Activated CD4-positive, CD25-positive, alpha-beta regulatory T cell treated with anti-CD3 and anti-CD28 coated beads, Interleukin-2, amount 50 U/mL, for 72 hours (primary cell): ENCODE results near the gene MAP3K13.
"Not testable (repeated sequence)": the region's sequence is repeated elsewhere in the genome, so short reads cannot be mapped to it uniquely, and the experiment has no call there.

Experiments
- DNase-seq: peaks from one replicate; pipeline ENCODE4 v3.0.0; 2021

The MAP3K13 gene

DNA sequence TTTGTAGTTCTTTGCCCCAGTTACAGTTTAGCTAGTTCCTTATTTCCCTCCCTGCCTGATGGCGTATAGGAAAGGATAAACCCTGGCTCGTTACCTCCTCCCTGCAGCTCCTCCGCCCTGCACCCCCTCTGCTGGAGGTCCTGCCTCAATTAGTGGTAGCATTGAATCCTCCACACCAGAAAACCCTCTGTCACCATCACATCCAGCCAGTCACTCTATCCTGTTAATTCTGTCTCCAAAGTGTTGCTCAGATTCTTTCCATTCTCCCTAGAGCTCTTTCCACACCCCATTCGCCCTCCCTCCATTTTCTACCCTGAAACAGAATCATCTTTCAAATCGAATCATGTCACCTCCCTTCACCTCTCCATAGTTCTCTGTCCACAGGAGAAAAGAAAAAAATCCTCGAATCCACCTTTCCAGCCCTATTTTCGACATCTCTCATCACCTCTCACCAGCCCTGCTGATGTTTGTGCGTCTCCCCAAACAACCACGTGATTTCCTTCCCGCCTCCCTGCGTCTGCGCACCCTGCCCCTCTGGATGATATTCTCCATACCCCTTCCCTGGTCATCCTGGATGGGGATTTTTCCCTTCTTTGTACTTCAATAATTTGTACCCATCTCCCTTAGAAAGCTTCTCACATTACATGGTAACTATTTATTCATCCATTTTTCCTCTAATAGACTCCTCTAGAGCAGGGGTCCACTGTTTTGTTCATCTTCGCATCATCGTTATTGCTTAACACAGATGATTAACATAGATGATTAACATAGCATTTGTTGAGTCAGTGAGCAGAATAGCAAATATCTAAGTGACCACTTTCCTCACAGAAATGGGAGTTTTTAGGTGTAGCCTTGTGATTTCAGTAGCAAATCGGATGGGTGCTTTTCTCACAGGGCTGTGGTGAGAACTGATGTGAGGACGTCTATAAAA, 37.1 kb downstream of the MAP3K13 start:
- DNase-seq = no peak

DNA sequence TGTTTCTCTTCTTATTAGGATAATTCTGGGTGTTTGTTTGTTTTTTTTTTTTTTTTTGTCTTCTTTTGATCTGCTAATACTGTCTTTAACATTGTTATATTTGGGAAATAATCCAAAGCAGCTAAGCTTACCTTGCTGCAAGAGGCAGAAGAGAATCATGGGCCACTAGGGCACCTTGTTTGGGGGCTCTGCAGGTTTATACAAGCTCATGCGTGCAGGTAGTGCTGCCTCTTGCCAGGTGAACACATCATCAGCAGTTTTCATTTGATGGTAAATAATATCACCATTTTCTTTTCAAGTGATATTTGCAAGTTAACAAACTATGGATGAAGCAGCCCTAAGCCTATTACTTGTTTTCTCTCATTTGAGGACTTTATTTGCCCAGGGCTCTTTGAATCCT, 37.9 kb downstream of the MAP3K13 start:
- no peak for DNase-seq

DNA sequence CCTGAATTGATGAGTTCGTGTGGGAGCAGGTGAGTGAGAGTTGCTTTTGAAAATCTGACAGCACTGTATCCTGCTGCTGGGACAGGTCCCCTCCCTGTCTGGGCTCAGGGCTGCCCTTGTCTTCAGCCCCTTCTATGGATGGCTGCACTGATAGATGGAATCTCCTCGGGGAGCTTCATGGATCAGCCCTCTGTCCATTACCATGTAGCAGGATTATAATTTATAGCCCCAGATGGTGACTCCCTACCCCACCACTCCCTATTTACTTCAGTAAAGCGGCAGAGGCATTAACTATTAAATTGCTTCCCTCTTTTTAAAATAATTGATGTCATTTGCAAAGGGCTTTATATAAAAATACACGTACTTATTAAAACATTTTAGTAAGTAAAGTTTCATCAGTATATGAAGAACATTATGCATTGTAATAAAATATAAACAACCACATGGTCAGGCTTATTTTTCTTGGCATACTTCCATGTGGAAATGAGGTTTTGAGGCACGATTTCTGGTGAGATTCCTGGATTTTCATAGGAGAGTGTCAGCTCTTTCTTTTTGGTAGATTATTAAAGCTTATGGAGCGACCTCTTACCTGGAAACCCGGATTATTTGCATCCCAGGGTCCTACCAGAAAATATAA, 38.5 kb downstream of the MAP3K13 start:
- no peak for DNase-seq

DNA sequence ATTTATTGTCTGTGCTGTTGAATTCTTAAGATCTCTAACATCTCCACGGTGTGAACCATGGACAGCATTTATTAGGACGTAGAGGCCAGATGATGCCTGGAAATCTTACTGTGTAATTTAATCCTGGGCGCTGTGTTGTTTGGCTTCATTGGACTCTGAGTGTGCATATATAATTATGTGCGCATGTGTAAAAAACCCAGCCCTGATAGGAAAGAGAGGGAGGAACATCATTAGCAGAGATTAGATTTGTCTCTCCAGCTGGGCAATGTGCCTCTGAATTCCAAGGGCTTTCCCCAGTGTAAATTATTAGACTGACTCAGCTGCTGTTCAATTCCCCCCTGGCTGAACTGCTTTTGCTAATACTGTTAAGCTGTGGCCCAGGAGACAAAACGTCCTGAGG, 39.6 kb downstream of the MAP3K13 start:
- DNase-seq = no peak

DNA sequence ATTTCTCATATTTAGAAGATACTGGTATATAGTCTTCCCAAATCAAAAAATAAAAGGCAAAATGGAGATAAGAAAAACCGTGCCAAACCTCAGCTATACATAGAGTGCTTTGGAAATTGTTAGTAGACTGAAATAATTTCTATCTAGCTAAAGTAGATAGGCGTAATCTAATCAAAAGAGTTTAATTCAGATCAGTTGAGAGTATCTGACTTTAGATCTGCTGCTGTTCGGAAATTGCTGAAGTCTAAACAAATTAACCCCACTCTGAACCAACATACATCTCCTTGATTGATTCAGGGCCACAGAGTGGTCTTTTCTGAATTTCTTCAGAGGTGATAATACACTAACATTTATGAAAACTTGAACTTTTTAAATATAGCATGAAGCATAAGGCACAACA, 40.1 kb downstream of the MAP3K13 start:
- DNase-seq = no peak

DNA sequence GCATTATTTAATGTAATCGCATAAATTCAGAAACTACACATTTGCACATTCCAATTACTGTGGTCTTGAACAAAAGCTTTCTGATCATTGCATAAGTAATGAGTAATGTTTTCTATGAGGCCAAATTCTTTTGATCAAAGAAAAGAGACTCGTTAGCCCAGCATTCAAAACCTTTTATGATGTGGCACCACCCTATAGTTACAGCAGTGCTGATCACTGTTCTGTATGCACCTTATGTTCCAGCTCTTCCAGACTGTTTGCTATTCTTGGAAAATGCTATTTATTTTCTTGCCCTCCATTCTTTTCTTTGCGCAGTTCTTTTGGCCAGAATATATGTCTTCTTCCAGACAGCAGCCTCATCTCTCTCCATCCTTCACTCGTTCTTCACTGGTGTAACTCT, 42.3 kb downstream of the MAP3K13 start:
- no peak for DNase-seq

DNA sequence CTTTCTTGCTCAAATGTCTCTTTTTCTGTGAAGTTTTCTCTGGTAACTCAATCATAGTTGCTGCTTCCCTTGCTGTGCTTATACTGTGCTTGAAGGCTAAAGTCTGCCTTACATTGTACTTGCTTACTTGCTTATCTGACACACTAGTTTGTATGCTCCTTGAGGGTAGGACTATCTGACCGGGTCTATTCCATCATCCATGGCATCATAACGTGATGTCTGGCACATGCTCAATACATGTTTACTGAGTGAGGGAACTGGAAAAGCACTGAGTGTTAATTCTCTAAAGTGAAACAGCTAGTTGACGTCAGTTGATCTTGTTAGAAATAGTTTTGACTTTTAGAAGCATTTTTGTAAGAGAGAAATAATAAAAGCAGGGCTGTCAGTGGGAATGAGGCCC, 42.7 kb downstream of the MAP3K13 start:
- no peak for DNase-seq

DNA sequence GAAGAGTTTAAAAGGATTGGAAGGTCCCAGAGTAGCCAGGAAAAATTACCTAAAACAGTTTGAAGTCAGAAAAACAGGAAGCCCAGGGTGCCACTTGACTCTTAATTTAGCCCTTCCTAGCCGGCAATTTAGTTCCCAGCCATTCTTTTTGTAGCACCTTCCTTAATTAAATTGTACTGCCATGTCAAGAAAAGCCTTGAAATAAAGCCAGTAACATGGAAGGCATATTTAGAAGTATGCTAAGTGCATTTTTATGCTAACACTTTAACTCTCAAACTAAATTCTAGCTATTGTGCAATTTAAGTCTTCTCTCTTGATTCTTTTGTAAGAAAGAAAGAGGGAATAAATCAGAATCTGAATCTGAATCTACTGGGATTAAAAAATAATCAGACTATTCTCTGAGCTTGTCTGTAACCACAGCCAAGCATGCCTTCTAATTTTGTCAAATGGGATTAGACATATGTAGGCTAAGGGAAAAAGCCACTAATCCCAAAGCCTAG, 43.2 kb downstream of the MAP3K13 start:
- DNase-seq = no peak

DNA sequence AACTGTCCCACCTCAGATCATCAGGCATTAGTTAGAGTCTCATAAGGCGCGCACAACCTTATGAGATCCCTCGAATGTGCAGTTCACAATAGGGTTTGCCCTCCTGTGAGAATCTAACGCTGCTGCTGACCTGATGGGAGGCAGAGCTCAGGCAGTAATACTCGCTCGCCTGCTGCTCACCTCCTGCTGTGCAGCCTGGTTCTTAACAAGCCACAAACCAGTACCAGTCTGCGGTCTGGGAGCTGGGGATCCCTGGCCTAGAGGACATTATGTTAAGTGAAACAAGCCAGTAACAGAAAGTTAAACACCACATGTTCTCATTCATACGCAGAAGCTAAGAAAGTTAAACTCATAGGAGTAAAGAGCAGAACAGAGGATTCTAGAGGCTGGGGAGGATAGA, 47.0 kb downstream of the MAP3K13 start:
- DNase-seq = no peak

DNA sequence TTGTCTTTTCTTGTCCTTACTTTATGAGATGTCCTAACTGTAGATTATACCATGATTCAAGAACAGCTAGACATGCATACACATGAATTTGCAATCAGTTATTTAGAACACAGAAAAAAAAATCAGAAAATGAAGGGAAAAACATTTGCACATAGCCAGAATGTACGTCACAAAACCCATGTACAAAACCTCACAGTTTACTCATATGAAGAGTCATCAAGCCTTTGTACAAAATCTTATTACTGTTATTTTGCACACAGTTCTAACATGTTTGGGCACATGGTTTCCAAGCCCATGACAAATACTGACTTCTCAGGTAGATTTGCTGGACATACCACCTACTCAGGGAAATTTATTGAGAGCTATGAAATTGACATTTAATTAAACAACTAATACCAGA, 48.2 kb downstream of the MAP3K13 start:
- no peak for DNase-seq

DNA sequence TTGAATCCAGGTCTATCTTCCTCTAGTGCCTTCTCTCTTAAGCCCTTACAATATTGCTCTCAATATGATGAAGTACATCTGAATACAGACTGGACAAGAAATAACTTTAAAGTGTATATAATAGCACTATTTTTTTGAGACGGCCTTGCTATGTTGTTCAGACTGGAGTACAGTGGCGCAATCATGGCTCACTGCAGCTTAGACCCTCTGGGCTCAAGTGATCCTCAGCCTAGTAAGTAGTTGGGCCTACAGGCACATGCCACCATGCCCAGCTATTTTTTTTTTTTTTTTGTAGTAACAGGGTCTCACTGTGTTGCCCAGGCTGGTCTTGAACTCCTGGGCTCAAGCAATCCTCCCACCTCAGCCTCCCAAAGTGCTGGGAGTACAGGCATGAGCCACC, 53.6 kb downstream of the MAP3K13 start:
- no peak for DNase-seq

DNA sequence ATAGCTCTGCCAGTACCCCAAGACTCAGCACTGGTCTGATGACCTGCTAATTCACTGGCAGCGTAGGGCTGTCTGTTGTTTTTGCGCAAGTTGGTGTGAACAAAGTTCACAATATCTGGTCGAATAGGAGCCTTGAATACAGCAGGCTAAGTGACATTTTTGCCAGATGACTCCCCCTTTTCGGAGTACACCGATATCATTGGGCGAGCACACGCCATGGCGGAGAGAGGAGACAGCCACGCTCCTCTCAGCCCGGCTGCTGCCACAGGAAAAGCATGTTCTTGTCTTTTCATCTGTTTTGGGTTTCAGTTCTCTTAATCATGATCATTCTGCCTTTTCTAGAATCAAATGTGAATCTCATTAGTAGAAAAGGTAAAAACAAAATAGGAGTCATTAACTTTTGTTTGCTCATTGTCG, 55.6 kb downstream of the MAP3K13 start:
- DNase-seq = not testable (repeated sequence)

DNA sequence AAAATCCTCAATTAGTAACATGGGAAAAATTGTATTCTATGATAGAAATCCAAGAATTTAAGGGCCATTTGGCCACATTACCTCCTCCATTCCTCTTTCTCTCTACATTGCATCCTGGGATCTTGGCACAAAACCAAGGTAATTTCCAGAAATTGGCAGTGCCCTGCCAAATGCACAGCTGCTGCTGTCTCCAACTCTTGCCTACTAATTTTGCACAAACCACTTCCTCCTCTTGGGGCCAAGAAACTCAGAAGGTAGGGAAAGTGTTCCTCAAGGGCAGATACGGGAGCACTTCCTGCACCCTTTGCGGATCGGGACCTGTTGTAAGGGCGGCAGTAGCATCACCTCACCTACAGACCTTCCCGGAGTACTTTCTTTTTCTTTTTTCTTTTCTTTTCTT, 57.8 kb downstream of the MAP3K13 start:
- no peak for DNase-seq

DNA sequence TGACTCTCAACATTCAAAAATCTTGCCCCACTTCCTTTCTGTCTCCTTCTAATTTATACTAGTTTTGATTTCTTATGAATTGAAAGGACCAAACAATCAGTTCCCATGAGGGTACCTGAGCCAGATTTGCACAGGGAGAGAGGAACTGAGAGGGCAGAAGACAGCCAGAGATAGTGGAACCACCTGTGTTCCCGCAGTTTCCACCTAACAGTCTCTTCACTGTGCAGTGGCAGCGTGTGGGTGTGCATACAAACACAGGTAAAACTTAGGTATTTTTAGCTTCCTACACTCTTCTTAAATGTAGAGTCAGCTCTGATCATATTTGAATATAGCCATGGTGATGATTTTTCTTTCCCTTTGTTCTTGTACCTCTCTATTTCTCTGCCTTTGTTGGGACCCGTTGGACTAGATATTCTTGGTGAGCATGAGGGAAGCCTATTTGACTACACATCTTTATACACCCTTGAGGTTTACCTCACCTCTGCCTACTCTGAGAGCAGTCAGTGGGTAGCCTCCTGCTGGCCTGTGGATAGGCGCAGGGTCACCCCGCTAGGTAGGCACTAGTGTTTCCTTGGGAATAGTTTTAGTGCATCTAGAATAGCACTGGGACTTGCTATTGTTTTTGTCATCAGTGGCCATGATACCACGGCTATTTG, 58.8 kb downstream of the MAP3K13 start:
- DNase-seq = no peak

DNA sequence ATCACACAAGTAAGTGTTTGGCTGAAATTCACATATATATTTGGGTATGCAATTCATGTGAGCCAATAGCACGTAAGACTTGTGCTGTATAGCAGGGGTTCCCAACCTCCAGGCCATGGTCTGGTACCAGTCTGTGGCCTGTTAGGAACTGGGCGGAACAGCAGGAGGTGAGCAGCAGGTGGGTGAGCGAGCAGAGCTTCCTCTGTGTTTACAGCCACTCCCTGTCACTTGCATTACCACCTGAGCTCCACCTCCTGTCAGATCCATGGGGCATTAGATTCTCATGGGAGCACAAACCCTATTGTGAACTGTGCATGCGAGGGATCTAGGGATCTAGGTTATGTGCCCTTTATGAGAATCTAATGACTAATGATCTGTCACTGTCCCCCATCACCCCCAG, 59.7 kb downstream of the MAP3K13 start:
- no peak for DNase-seq

DNA sequence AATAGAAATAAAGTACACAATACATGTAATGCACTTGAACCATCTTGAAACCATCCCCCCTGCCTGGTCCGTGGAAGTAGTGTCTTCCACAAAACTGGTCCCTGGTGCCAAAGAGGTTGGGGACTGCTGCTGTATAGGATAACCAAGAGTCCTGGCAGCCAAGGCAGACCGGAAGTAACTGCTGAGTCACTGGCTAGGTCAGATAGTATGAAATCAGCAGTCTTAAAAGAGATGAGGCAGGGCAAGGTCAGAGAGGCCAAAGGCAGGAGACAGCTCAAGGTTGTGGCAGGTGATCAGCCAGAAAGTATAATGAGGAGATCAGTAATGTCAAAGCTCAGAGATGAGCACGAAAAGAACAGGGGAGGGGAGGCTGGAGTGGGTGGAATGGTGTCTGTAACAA, 60.2 kb downstream of the MAP3K13 start:
- DNase-seq = no peak

DNA sequence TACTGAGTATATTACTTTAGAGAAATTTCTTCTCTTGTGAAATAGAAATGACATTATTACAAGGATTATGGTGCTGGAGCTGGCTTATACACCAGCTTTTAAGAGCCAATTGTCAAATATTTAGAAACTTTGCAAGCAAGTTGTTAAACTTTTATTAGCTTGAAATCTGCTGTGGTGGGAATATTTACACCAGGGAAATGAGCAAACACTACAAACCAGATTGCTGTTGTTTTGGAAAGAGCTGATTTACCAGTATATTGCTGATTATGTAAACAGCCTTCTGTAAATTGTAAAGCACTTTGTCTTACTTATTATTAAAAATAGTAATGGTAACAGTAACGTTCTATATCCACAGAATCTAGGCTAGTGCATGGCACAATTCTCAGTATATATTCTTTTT, 61.5 kb downstream of the MAP3K13 start:
- no peak for DNase-seq

DNA sequence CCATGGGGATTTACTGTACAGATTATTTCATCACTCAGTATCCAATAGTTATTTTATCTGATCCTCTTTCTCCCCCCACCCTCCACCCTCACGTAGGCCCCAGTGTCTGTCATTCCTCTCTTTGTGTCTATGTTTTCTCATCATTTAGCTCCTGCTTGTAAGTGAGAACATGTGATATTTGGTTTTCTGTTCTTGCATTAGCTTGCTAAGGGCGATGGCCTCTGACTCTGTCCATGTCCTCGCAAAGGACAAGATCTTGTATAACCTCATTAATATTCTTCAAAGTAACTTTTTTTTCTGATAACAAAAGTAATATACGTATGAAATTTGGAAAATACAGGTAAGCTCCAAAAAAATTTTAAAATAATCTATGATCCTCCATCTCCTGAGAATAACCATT, 67.4 kb downstream of the MAP3K13 start:
- DNase-seq = no peak

DNA sequence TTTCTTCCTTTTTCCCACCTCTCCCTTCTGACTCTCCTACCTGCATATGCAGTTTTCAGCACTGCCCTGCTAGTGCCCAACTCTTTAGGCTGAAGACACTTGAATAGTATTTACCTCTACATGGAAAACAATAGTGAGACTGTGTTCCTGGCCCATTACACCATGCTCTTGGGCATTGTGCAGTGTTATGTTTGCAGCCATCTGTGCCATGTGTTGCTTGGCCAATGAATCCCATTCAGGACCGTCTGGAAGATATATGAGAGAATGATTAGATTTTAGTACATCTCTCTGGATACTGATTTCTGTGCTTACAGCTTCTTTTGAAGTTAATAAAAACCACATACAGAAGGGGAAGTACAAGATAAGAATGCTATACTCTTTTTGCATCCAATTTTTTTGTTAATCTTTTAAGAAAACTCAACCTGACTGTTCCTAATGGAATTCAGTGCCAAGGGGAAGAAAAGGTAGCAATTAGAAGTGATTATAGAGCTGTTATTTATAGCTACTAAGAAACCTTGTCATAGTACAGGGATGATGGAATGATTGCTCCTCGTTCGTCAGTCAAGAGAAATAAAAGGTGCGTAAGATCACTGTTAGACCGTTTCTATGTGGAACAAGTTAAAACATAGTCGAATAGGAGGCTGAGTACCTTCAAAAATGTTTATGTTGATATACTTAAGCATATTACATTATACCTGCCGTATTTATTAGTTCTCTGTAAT, 77.0 kb downstream of the MAP3K13 start:
- no peak for DNase-seq

DNA sequence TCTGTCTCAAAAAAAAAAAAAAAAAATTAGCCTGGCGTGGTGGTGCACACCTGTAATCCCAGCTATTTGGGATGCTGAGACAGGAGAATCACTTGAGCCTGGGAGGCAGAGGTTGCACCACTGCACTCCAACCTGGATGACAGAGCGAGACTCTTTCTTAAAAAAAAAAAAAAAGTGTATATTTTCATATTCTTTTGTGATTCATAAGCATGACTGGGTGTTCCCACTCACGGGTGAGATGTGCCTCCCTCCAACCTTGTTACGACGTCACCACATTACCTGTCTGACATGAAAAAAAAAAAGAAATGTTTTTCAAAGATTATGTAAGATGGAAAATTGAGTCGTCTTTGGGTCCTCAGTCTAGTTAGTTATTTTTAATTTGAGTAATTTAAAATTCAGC, 79.1 kb downstream of the MAP3K13 start:
- no peak for DNase-seq

DNA sequence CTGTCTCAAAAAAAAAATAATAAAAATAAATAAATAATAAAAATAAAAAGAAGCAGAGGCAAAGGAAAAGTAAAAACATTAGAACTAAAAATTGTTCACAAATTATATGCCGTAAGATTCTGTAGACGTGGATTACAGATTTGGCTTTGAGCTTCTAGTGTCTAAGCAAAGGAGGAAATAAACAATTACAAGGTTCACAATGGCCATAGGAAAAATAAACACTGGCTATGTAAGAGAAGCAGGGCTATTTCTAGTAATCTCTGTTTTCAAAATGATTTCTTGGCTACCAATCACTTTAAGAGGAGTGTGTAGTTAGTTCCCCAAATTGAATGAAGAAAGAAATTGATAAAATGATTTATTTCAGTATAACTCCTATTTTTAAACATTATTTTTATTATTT, 81.4 kb downstream of the MAP3K13 start:
- no peak for DNase-seq

DNA sequence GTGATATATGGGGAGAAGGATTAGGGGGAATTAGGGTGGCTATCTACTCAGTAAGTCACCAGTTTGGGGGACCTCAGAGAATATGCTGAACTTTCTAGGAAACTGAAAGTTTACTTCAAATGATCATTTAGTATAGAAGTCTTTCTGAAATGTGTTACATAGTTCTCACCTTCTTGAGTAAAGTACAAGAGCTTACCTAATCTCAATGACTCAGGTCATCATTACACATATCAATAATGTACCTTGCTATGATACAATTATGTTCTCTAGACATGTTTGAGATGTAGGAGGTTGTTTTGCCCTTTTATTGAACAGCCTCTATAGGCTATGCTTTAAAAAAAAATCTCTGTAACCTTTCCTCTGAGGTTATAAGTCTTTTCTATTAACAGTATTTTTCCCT, 85.2 kb downstream of the MAP3K13 start:
- DNase-seq = no peak

DNA sequence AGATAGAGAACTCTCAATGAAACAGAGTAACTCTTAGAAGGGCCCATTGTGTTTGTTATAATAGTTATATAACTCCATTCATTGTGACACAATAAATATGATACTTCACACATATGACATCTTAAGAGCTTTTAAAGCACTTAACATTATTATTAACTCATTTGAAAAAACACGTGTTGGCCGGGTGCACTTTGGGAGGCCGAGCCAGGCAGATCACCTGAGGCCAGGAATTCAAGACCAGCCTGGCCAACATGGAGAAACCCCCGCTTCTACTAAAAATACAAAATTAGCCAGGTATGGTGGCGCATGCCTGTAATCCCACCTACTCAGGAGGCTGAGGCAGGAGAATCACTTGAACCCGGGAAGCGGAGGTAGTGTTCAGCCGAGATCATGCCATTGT, 88.5 kb downstream of the MAP3K13 start:
- not testable (repeated sequence) for DNase-seq
